Measurements from ENCODE around the gene EGFLAM.

Gene EGFLAM

DNA sequence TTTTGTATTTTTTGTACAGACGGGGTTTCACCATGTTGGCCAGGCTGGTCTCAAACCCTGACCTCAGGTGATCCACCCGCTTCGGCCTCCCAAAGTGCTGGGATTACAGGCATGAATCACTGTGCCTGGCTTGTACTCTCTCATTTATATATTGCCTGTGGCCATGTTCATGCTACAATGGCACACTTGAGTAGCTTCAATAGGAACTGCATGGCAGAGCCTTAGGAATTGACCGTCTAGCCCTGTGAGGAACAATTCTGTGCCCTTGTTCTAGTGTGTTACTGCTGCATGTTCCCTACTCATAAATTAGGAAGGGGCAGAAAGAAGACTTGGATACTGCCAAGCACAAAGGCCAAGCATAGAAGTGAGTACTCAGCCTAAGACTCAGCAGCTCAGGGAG lies 193.8 kb downstream of the EGFLAM start:
- DNase-seq = no peak

DNA sequence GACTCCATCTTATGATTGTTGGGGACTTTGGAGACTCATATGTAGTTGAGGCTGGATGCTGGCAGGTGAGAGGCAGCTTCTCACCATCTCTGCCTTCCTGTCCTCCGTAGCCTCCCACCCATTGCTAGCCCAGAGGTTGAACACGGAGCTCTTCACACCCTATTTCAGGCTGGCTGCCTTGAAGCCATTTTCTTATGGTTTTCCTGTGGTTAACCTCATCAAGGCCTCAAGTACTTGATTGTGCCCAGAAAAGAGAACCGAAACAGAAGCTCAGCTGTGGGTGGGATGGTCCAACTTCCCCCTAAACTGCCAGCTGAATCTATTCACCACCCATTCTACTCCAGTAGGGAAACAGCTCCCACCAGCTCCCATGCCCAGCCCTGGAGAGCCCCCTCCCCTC lies 195.1 kb downstream of the EGFLAM start:
- no peak for DNase-seq

DNA sequence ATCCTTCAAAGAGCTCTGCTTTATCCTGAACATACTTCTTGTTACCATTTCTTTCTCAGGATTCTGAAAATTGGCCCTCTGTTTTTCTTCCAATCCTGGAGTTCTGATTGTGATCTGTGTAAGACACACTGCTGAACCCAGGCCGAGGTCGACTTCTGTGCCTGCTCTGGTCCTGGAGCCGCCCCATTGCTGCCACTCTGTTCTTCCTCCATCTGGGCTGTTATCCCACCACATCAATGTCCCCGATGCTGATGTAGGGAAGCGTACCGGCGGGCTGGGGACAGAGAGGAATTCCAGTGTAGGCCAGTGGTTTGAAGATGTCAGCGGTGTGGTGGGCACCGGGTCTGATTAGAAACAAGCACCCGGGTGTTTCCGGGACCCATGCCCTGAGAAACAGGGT lies 195.6 kb downstream of the EGFLAM start:
- DNase-seq = no peak

DNA sequence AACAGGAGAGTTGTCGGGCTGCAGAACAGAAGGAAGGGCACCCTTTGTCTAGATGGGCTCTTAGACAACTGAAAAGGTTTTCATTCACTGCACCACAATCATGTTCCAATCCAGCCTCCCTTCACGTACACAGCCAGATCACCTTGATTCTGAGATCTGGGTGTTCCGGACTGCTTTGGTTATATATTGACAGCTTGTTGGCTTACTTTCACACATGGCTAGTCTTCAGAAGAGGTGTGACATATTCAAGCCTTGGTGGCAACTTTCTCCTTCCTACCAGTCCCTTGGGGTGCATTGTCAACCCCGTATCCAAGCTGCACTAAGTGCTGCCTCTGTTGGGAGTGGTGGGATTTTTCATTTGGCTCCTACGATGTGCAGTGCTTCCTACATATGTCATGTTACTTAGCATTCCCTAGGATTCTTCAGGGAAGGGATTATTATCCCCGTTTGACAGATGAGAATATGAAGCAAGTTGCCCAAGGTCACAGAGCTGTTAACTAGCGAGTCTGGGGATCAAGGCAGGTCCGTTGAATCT lies 197.5 kb downstream of the EGFLAM start:
- no peak for DNase-seq

DNA sequence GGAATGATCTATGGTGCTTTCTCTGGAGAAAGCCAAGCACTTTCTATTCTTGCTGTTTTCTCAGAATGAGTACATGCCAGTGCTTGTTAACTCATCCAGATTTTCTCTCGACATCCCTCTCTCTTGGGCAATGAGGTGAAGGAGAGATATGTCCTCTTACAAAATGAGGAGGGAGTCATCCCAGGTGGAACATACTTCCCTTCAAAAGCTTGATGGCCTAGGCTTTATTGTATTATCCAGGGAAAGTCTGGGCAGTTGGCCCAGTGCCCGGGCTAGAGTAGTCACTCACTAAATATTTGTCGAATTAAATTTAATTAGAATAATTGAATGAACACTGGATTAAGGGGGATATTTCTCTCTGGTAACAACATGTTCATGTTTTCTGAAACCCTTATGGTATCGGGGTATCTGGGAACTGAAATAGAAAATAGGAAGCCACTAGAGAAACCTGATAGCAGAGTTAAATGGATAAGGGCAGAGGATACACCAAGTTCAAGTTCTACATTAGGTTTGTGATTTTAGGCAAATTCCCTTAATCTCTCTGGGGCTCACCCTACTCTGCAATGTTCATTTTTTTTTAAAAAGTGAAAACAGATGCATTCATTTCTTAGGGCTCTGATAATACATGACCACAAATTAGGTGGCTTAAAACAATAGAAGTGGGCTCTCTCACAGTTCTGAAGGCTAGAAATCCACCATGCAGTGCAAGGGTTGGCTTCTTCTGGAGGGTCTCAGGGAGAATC lies 198.5 kb downstream of the EGFLAM start:
- no peak for DNase-seq

DNA sequence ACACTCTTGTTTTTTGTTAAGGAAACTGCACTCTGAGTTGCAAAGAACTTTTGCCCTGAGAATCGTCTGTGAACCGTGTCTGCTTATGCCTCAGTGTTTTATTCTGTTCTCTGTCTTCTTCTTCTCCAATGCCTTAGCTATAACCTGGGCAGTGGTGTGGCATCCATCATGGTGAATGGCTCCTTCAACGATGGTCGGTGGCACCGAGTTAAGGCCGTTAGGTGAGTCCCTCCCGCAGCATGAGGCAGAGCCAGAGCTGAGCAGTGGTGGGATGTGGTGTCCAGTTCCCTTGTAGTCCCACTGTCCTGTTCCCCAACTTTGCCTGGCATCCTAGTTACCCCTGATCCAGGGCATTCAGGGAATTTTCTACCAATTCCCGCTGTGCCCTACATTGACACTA lies 199.8 kb downstream of the EGFLAM start:
- no peak for DNase-seq

DNA sequence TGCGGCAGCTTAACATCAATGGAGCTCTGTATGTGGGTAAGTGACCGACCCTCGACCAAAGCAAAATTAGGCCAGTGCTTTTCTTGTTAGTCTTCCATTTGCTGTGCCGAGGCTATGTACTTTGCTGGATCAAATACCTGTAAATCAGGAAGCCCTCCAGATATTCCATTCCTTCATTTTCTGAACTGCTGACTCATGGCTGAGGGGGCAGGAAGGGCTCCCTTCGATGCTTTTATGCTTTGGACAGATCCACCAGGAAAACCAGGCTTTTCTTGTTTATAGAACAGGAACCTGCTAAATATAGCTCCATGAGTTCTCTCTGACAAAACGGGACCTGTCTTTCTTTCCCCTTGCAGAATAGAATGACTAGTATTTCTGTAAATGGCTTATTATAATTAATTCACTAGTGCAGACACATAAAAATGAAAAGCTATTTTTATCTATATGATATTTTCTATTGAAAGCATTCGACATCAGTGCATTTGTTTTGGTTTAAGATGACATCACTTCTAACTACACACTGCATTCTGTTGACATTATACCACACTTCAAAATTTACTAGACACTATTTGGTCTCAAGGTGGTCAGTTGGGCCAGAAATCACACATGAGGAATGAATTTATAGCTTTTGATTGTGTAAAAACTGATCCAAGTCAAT lies 204.7 kb downstream of the EGFLAM start:
- no peak for DNase-seq

DNA sequence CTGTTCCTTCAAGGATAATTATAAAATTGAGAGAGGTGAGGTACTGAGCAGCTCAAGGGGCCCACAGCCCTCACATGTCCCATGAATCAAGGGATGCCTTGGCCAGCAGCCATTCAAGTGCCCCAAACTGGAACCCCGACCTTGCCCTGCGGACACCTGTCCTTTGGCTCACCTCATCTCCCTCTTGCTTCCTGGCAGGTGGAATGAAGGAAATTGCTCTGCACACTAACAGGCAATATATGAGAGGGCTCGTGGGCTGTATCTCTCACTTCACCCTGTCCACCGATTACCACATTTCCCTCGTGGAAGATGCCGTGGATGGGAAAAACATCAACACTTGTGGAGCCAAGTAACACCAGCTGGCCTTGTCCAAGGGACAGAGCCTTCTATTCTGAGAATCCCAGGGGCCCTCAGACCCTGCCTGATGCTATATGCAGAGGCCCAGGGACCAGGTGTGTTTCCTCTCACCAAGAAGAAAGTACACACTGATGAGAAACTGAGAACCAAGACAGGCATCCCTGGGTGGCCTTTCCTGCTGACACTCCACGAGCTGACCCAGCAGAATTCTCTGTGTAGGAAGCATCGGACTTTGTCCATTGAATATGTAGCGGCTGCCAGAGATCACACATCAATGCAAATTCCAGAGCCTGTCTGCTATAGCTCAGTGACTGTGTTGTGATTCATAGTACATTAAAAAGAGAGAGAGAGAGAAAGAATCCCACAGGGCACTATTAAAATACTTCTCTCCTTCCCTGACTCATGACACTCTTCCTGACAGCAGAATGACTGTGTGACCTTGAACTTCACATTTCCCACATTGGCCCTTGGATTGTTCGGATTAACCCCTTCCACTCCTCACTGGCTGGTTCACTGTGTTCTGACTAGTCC lies 205.5 kb downstream of the EGFLAM start:
- DNase-seq = no peak

DNA sequence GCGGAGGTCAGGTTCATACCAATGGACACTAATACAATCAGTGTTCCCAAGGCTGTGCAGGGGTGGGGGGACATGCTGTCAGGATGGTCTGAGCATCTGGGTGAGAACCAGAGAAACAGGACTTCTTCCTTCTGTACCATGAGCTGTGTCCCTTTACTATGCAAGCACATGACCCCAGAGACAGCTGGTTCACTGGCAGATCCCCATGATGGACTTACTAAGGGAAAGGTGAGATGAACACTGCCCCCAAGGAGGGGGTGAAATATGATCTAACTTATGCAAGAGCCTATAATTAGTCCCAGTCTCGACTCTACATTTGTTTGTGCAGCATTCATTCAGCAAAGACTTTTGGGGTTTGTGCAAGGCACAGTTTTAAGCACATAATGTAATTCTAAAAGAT lies 206.7 kb downstream of the EGFLAM start:
- DNase-seq = no peak

DNA sequence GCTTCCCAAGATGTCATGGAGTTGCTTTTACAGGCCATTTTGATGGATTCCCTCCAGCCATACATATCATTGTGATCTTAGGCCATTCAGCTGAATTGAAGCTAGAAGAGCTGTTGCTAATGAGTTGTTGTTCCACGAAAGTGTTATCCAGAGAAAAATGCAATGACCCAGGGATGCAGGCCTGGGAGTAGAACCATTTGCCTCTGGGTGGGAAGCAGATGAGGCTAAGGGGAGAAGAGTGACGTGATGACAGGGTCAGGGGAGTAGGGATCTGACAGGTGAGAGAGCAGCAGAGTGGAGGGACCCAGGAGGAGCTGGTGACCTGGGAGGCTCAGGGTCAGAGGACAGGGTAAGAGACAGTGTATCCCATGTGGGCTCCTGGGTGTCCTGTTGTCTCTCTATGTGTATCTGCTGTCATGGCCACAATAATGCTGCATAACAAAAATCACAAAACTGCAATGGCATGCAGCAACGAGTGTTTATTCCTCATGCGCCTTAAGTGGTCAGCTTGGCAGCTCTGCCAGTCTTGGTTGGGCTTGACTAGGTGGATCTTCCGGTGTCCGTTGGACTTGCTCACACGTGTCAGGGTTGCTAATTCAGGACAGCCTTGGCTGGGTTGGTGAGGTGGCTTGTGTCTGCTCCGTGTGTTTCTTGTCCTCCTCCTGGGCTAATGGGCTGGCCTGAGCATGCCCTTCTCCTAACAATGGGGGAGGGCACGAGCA lies 207.5 kb downstream of the EGFLAM start:
- DNase-seq = no peak

DNA sequence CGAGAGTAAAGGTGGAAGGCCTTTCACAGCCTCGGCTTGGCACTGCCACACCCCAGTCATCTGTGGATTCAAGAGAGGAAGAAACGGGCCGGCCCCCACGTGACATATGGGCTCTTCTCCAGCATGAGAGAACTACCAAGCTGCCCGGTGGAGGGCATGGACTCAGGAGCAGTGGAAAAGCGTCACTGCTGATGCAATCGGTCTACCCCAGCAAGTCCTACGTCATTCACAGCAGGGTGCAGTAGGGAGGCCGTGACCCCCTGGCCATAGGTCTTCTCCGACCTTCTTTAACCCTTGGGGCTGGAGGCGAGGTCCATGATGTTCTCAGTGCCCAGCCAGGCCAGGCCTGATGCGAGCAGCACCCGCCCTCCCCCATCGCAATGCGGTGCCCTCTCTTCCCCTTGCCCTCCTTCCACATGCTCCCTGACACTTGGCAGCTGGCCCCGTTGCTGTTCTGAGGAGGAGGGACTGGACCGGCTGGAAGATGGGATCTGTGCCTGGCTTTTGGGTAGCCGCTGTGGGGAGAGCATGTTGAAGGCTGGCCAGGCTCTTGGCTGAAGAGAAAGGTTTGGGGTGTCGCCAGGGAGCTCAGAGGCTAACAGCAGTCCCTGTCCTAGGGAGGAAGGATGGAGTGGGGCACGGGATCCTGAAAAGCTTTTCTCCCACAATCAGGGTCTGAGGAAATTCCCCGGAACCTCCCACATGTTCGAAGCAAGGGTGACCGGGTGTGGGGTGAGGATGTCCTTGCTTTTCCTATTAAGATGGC lies 208.2 kb downstream of the EGFLAM start:
- no peak for DNase-seq

DNA sequence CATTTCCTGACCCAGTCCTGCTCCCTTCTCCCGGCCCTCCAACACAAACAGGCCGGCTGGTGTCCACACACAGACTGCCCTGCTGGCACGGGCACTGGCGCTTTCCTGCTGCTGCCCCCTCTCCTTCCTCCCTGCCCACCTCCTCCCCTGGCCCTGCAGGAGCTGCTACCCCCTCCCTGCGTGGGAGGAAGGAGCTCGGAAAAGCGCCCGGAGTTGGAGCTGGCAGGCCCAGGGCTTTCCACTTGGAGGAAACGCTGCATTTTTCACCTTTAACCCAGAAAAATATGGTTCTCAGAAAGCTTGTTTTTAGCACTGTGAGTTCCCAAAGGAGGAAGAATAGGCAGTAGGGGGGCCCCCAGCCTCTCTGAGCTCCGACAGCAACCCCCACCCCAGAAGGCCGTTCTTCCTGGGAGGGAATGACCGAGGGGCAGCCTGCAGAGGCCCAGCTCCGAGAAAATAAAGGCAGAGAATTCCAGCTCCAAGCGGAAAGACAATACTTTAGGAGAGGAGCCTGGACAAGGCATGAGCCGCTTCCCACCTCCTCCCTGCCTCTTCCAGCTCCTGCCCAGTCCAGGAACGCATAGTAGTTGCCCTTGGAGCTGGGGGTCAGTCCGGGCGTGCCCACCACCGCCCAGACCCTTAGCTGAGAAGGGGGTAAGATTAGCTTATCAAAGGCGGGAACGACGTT lies 209.1 kb downstream of the EGFLAM start:
- no peak for DNase-seq

DNA sequence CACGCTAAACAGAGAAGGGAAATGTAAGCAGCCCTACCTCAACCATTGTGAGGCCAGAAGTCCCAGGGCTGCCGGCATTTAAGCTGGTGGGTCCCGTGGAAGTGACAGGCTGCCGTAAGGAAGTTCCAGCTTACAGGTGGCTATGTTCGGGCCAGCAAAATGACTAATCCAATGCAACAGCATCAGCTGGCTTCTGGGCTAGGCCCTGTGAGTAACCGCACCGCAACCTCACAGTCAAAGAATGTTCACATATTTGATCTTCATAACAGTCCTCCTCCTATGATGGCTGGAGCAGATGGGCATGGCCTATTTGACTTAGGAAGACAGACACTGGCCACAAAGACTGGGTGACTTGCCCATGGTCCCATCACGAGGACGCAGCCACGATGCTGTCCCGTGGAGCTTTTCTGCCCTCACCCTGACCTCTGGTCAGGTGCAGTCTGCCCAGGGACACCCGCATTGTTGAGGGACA lies 209.9 kb downstream of the EGFLAM start:
- no peak for DNase-seq

DNA sequence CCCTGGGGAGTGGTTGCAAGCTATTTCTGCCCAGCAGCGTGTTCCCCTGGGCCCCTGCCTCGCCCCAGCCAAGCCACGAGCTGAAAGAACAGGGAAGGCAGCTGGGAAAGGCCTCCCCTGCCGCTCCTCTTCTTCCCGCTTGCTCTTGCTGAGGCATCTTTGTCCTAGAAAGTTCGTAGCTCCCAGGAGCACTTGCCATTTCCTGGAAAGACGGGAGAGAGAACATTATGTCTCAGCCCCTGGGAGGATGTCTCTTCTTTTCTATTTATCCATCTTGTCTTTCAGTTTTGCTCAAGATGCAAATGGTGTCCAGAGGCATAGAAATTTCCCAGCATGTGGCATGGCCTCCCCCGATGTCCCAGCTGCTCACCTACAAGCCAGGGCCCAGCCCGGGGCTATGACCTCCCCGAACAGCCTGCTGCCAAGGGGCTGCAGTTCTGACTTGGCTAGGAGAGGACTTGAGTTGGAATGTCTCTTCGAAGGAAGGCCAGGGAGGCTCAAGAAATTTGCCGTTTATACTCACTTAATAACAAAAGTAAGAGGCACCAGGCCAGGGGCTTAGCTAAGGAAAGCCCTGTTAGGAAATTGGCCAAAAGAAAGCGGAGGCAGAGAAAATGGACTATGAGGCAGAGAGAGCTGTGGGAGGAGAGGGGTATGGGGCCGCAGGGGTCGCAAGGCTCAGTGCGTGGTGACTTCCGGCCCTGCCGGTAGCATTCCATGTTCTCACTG lies 210.8 kb downstream of the EGFLAM start:
- DNase-seq = no peak

DNA sequence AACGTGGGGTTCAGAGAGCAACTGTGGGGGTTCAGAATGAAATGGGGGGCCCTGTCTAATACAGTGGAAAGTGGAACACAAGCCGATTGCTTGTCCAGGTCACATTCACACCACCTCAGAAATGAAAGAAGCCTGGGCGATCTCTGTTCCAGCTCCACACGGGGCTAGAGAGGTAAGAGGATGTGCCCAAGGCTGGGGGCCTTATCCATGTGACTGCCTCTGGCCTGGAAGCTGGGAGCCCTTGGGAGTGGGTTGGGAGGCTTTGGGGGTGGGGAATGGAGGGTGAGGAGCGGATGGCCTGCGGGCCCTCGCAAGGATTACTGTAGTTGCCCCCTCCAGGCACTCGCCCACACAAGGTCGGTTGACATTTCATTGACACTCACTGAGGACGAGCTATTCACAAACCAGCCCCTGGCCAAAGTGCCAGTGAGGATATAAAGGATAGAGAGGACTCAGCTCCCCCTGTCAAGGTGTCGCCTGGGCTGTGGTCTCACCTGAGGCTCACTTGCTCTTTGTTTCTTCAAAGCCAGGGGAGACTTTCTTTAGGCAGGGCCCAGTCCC lies 211.4 kb downstream of the EGFLAM start:
- no peak for DNase-seq

DNA sequence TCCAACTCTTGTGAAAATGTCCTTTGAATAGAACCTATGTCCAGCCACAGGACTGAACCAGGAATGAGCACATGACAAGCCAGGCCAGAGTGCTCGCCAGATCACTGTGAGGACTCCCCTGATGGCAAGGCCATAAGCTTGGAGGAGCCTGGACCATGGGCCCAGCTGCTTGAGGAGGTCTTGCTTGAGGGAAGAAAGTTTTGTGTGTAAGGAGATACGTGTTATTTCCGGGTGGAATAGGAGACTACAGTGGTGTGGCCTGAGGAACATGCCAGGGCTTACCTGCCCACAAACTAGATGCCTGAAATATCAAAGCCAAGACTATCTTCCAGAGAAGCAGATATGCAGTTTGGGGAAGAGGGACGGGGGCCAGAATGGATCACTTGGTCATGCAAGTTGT lies 213.3 kb downstream of the EGFLAM start:
- no peak for DNase-seq

DNA sequence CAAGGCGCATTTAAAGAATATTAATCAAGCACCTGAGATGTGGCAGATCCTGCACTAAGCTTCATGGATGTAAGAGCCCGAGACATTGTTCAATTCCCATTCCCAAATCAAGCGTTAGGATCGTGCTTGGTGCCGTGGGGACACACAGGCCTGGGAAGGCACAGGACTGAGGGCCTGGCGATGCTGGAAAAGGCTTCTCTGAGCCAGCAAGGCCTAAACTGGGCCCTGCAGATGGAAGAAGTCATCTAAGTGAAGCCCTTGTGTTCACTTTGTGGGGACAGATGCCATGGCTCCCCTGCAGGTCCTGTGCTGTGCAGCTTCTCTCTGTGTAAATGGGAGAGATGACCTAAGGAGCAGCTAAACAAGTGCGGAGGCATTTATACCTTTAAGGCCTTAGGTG lies 214.2 kb downstream of the EGFLAM start:
- DNase-seq = no peak

DNA sequence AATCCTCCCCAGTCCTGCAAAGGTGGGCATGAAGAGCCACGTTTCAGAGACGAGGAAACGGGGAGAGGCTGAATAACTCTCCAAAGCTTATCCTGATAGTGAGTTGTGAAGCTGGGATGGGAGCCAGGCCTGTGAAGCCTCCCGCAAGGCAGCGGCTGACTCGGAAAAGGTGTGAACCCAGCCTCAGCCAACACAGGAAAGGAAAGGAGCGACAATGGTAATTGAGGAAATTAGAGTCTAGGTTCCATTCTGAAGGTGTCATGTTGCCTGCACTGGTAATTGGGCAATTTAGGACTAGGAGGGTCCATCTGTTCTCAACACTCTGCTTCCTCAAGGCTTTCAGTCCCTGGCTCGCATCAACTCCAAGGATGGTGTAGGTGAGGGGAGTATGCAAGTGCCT lies 214.6 kb downstream of the EGFLAM start:
- peak; percentile 69 to 89 for DNase-seq

DNA sequence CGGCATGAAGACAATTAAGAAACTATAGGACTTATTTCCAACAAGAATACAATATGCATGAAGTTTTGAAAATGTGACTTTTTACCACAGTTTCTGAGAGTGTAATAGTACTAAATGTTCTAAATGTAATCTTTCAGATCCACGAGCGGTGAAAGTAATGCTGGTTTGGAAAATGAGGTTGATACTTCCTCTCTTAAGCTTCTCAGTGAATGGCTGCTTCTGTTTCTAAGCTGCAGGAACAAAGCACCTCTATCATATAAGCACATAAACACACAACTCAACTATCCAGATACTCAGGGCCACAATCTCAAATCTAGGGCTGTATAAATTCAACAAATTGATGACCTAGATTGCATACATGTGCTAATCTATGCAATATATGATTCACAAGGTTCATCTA lies 219.8 kb downstream of the EGFLAM start:
- no peak for DNase-seq

DNA sequence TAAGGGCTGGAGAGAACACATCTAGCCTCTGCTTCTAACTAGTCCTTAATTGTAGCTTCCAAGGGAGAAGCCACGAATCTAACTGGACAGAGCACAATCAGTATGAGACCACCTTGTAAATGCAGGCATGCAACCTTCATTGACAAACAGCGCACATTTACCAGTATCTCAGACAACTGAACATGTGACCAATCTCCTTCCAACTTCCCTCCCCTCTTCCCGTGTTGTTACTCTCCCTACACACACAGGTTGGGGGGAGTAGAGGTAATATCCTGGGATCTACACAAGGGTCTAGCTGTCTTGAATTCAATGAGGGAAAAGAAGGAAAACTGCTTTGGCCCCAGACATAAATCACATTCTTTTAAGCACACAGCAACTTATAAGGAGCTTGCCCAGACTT lies 220.5 kb downstream of the EGFLAM start:
- no peak for DNase-seq
